NCI-H1105 (cell line): ENCODE results near the gene FBXW12.

Experiments
- DNase-seq: peaks from one replicate; lab custom pipeline; 2025; lab: John Stamatoyannopoulos, UW

The FBXW12 gene

GRCh38 chr3:48423241-48423882, 51.3 kb downstream of the FBXW12 start:
- no peak for DNase-seq

- no peak for DNase-seq
Measured at GRCh38 chr3:48423883-48424695, 52.1 kb downstream of the FBXW12 start.

- no peak for DNase-seq
Measured at GRCh38 chr3:48425281-48425812, 53.3 kb downstream of the FBXW12 start.

DNA sequence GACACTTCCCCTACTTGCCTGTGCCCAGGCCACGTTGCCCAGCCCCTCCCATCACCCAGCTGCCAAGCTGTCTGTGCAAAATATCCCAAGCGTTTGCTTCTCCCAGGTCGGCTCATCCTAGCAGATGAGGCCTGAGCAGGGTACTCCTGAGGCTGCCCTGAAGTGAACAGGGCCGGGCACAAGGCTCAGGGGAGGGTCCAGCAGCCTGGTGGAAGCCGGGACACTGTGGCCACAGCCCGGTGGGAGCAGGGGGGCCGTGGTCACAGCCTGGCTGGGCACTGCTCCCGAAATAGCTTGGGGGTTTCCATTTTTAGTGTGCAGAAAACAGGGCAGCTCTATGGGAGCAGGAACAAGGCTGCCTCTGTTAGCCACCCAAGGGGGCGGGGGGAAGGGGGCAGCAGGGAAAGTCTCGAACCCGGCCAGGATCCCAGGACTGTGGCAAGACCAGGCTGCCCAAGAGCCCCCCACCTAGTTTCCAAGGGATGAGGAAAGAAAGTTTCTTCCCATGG, 54.4 kb downstream of the FBXW12 start:
- DNase-seq: no peak

DNA sequence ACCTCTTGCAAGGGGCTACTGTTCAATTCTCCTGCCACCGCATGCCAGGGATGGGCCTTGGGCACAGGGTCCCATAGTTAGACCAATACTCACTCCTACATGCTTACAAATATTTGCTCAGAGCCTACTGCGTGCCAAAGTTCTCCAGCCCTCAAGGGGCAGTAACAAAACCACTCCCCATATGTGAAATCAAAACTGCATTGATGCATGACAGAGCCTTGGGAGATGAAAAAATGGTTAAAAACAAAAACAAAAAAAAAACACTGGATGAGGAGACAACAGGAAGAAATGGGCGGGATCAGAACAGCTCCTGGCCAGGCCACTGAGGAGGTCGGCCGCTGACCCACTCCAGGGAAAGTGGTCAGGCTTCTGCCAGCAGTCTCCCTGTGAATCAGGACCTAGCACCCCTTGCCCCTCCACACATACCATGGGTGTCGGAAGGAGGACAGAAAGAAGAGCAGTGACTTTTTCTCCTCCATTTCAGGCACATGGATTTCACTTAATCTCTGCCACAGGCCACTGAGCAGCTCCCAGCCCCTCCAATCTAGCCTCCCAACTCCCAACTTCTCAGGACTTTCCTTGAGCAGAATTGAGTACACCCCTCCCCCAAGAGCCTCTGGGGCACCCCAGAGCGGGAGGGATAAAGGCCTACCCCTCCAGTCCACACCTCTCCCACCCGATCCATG, 55.1 kb downstream of the FBXW12 start:
- DNase-seq: no peak

- no peak for DNase-seq
Measured at GRCh38 chr3:48427630-48427962, 55.6 kb downstream of the FBXW12 start.

GRCh38 chr3:48428088-48428571, 56.1 kb downstream of the FBXW12 start:
- DNase-seq: no peak

- DNase-seq: no peak
Measured at GRCh38 chr3:48428572-48429316, 56.7 kb downstream of the FBXW12 start.

- peak; percentile 74 for DNase-seq
Measured at GRCh38 chr3:48429317-48429959, 57.4 kb downstream of the FBXW12 start.

- DNase-seq: peak; percentile 78
Measured at GRCh38 chr3:48429960-48430707, 58.1 kb downstream of the FBXW12 start, which contains the start of gene PLXNB1. Gene PLXNB1, minus strand, starts transcription at chr3:48430086. Its CDS starts 5,475 bp downstream, at chr3:48424611.

DNA sequence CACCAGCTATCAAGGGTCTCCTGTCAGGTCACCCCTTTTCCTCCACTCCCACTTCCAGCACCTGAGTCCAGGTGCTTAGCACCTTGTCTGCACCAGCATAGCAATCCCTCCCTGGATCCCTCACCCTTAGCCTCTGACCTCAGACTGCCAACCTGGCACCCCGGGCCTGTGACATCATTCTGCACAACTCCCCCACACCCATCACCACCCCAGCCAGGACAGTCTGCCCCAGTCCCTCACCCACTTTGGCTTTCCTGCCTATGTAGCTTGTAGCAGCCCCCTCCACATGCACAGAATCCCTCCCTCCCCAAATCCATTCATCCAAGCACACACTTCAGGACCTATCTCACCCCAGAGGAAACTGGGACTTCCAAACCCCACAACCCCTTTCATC, 58.7 kb downstream of the FBXW12 start:
- no peak for DNase-seq

GRCh38 chr3:48431224-48432029, 59.4 kb downstream of the FBXW12 start:
- no peak for DNase-seq

- no peak for DNase-seq
Measured at GRCh38 chr3:48432411-48433371, 60.7 kb downstream of the FBXW12 start.

DNA sequence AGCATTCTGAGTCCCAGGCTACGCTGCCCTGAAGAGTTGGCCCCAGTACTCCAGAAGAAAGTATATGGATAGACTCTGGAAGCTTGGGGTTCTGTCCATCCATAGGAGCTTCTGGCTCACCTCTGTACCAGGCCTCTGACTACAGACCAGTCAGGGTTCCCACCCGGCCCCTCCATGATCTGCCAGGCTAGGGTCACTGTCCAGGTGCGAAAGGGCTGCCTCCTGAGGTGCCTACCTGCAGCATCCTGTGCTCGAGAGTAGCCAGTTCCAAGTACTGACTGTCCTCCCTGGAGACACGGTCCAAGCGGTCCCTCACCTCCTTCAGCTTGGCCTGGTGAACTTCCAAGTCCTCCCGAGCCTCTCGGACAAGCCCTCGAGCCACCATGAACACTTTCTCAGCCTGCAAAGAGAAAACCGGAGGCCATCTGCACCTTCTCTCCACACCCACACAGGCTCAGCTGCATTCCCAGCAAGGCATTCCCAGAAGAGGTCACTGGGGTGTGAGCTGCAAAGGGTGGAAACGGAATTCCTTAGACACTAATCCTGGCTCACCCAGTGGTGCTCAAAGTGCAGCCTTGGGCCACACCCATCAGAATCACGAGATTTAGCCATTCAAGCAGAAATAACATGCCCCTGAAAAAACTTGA, 61.6 kb downstream of the FBXW12 start:
- DNase-seq: no peak

DNA sequence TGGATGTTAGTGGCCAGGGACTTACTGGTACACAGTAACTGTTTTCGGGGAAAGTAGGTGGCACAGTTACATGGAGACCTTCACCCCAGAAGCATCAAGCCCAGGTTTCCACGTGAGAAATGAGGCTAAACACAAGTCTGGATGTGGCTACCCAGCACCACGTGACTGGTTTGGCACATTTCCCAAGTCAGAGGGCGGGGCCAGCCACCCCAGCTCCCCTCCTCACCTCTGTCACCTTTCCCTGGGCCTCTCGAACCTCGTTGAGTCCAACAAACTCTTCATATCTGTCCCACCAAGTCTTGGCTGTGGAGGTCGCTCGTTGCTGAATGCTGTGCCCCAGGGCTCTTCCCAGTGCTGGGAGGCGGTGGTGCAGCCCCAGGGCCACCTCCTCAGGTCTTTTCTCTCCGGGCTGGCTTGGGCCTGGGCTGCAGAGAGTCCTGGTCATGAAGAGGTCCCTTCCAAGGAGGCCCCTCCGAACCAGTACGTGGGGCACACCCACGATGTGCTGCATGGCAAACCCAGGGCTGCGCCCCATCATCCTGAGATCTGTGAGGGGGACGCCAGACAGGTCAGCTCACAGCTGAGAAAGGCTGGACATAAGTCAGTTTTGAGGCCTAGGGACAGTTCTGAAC, 62.7 kb downstream of the FBXW12 start:
- DNase-seq: no peak

DNA sequence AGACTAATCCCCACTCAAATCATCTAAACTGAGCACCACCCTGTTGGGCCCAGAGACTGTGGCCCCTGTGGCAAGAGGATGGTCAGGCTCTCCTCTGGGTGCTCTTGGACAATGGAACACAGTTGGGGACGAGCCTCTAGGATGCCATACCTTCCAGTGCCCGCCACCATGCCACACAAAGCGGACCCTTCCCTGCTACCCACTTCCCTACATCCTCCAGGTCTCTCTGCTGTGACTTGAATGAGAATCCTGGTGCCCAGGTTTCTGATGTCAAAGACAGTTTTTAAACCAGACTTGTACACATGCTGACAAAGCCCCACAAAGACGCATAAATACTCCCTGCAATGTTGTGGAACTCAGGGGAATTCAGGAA, 63.2 kb downstream of the FBXW12 start:
- no peak for DNase-seq

GRCh38 chr3:48435774-48436476, 63.9 kb downstream of the FBXW12 start:
- DNase-seq: peak; percentile 69
